ENCODE results near the gene SPRTN.

Gene SPRTN

GRCh38 chr1:231383159-231383860 lies 45.2 kb downstream of the SPRTN start:
- DNase-seq = no peak

DNA sequence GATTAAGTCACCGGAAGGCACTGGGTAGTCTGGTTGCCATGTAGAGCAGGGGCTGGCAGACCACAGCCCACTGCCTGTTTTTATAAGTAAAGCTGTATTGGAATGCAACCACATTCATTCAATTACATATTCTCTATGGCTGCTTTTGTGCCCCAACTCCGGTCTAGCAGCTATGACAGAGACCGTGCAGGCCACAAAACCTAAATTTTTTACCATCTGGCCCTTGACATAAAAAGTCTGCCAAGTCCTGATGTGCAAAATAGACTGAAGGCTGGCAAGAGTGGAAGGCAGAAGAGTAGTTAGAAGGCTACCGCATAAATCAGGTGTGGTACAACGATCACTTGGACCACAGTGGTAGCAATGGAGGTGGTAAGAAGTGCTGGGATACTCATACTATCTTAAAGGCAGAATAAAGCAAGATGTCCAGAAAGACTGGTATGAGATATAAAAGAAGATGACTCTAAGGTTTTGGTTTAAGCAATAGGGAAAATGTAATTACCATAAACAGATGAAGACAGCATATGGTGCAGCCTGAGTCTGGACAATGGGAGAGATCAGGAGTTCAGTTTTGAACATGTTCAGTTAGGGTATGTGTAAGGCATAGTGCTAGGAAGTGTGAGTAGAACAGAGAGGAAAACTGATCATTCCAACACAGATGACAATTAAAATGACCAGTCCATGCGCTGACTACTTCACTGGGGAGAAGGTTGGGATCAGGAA lies 46.8 kb downstream of the SPRTN start:
- no peak for DNase-seq

DNA sequence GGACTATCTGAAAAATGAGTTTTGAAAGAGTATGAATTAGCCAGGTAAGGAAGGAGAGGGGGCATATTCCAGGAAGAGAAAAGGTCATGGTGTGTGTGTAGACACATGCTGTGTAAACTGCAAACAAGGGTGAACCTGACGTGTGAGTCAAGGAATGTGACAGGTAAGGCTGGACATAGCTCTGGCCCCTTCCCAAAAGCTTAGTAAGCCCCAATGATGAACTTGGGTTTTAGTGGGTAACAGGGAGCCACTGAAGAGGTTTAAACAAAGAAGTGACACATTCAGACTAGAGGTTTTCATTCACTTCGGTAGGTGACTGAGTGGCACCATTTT lies 47.3 kb downstream of the SPRTN start:
- no peak for DNase-seq

- DNase-seq = no peak
Measured at GRCh38 chr1:231386466-231386865, 48.4 kb downstream of the SPRTN start.

- no peak for DNase-seq
Measured at GRCh38 chr1:231387770-231388669, 49.9 kb downstream of the SPRTN start.

GRCh38 chr1:231390071-231390470 lies 52.0 kb downstream of the SPRTN start:
- DNase-seq = no peak

DNA sequence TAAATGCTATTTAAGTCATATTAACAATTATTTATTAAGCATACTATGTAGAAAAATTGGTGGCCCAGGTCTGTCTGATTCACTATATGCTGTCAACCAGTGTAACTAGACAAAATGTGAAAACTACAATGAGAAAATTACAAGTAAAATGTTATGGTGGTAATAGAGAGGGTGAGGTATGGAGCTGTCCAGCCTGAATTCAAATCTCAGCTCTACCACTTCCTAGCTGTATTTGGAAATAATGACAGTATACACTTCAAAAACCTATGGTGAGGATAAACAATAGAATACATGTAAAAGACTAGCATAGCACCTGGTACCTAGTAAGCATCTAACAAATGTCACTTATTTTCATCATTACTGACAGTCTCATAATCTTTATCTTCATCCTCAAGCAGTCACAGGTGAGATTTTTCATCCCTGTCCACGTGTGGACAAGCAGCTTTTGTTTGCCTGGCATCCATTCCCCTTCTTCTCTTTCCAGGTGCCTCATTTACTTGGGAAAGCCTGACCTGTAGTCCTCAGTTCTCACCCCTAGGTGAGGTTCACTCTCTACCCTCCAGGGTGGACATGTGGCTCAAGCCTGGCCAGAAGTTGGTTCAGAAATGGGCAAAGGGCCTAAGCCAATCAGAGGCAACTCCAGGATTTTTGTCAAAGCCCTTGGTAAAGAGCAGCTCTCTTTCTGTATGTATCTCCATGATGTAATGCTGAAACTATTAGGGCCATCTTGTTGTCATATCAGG lies 54.5 kb downstream of the SPRTN start:
- DNase-seq = no peak

- no peak for DNase-seq
Measured at GRCh38 chr1:231393668-231394067, 55.6 kb downstream of the SPRTN start.

DNA sequence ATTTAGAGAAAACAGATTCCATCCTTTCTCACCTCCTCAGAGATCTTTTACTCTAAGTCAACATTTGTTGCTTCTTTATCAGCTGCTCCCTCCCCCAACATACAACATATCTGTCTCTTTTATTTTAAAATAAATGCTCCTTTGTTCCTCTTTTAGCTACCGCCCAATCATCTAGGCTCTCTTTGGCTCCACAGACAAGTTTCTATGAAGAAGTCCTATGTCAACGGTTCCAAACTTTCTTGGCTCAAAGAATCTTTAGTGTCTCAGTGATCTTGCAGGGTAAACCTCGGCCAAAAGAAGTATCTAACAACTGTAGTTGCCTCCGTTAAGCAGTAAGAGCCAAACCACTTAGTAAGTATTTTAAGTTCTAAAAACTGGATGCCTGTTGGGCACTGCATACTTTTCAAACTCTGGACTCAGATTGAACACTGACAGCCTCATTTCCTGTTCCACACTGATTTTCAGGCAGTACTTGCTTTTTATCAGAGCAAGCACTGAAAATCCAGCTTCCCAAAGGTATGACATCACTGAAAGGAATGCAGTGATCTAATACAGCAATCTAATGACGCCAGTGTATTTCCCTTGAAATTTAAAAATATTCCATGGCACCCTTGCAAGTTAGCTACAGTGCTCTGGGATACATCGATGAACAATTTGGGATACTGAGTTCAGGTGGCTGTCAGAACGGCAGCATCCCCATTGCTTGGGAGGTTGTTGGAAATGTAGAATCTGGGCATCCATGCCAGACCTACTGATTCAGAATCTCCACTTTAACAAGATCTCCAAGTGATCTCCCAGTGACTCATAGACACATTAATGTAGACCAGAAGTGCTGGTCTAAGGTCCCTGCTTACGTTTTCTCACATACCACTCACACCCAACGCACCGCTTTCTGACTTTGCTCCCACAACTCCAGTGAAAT lies 57.2 kb downstream of the SPRTN start:
- no peak for DNase-seq

GRCh38 chr1:231395998-231396390 lies 57.9 kb downstream of the SPRTN start:
- DNase-seq = no peak

DNA sequence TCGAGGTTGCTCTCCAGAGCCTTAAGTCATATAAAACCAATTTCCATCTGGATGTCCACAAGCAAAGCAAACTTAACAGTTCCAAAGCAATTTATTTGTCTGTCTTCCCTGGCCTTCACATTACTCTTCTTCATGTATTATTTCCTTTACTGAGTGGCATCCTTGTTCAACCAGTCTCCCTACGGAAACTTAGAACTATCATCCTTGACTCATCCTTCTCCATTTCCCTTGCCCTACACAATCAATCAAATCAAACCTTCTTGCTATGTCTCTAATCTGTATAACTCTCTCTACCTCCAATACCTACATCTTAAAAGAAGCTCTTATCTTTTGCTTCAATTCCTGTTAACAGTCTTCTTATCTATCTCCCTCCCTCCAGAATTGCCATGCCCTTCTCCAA lies 58.5 kb downstream of the SPRTN start:
- no peak for DNase-seq

DNA sequence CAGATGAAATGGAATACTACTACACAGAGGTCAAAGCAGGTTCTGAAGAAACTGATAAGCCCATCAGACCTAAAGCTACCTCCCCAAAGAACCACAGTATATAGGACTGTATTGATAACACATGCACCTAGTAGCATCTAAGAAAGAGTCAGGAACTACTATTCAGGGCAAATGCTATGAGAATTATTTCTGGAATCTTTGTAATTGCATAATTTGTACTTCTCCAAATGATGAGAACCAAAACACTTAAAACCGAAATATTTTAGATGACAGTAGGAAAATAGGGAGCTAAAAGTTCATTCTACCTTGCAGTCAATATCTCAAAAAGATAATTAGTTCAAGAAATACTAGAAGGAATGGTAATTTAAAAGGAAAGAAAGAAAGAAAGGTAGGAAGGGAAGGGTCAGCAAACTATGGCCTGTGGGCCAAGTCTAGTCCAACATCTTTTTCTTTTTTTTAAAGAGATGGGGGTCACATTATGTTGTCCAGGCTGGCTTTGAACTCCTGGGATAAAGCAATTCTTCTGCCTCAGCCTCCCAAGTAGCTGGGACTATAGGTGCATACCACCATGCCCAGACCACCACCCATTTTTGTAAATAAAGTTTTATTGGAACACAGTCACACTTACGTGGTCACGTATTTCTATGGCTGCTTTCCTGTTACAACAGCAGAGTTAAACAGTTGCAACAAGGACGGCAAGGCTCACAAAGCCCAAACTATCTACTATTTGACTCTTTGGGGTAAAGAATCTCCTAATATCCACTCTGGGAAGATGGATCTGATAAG lies 60.0 kb downstream of the SPRTN start:
- DNase-seq = no peak

- DNase-seq = no peak
Measured at GRCh38 chr1:231401478-231401877, 63.4 kb downstream of the SPRTN start.

GRCh38 chr1:231404318-231404717 lies 66.2 kb downstream of the SPRTN start:
- no peak for DNase-seq

All from activated gamma-delta T cell treated with Interleukin-2 at 50 U/mL for 16 hours (primary cell).